HUES48 (cell line): ENCODE measurements around the gene IL12B.
"Not testable (repeated sequence)": the region's sequence is repeated elsewhere in the genome, so short reads cannot be mapped to it uniquely, and the experiment has no call there.

Experiments
- H3K27ac ChIP-seq: one replicate; pipeline ENCODE4 v1.7.0; 2013; ENCODE audit warnings: low read depth, low read length, inconsistent platforms
- H3K27me3 ChIP-seq: 2 replicates; pipeline ENCODE4 v1.6.1; 2013; ENCODE audit warnings: mild to moderate bottlenecking, low read length; ENCODE audit not compliant: control insufficient read depth, insufficient read depth
- H3K36me3 ChIP-seq: 2 replicates; pipeline ENCODE4 v1.6.1; 2013; ENCODE audit warnings: low read length; ENCODE audit not compliant: control insufficient read depth, insufficient read depth
- H3K4me1 ChIP-seq: 2 replicates; pipeline ENCODE4 v1.6.1; 2013; ENCODE audit warnings: mild to moderate bottlenecking, low read length; ENCODE audit not compliant: control insufficient read depth, insufficient read depth
- H3K4me3 ChIP-seq: 2 replicates; pipeline ENCODE4 v1.5.1; 2013; ENCODE audit warnings: mild to moderate bottlenecking, low read depth, low read length
- H3K9ac ChIP-seq: 2 replicates; pipeline ENCODE4 v1.6.1; 2013; ENCODE audit warnings: mild to moderate bottlenecking, low read depth, low read length, moderate library complexity
- H3K9me3 ChIP-seq: 2 replicates; pipeline ENCODE4 v1.6.1; 2013; ENCODE audit warnings: low read length; ENCODE audit not compliant: control insufficient read depth, insufficient read depth

The IL12B gene

GRCh38 chr5:159290741-159291140 lies 39.5 kb downstream of the IL12B start:
- Histone ChIP-seq H3K4me1 (no peaks in the 10 kb centered on the region), H3K36me3 (peaks cover 3% of the 10 kb centered on the region), H3K27me3 (no peaks in the 10 kb centered on the region), H3K9ac (no peak overlapping the region), H3K9me3 (no peaks in the 10 kb centered on the region), H3K27ac (no peak overlapping the region), H3K4me3 (no peak overlapping the region)

DNA sequence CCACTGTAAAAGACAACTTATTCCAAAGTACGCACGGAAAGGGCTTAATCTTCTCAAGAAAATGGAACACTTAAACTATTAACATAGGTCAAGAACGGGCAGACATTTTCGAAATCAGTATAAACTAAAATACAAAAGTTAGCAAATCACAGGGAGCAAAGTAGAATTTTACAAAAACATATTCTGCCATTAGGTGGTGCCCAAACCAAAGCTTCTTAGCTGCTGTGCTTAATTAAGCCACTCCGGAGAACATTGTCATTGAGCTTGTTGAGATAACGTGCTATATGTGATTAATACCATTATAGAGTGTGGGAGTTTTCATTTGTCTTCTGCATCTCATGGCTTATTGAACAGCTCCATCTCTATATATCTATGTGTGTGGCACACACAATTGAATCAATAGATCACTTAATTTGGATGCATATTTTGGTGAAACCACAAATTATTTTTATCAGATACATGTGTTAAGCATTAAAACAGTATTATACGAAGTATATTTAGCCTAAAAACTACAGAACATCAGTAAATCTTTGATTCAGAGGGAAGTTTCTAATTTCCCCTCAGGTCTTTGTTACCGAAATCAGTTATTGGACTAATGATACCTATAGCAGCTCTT lies 43.8 kb downstream of the IL12B start:
- no peaks in the 10 kb centered on the region for H3K27me3 ChIP-seq
- no peaks in the 10 kb centered on the region for H3K9me3 ChIP-seq
- H3K4me1 ChIP-seq: no peaks in the 10 kb centered on the region
- no peak overlapping the region for H3K27ac ChIP-seq
- H3K9ac ChIP-seq: no peak overlapping the region
- H3K36me3 ChIP-seq: peaks cover 30% of the 10 kb centered on the region
- H3K4me3 ChIP-seq: no peak overlapping the region

GRCh38 chr5:159274676-159275075 lies 55.6 kb downstream of the IL12B start:
- Histone ChIP-seq H3K9ac (no peak overlapping the region), H3K27ac (no peak overlapping the region), H3K9me3 (no peaks in the 10 kb centered on the region), H3K4me3 (no peak overlapping the region), H3K36me3 (peaks cover 88% of the 10 kb centered on the region), H3K27me3 (no peaks in the 10 kb centered on the region), H3K4me1 (no peaks in the 10 kb centered on the region)

DNA sequence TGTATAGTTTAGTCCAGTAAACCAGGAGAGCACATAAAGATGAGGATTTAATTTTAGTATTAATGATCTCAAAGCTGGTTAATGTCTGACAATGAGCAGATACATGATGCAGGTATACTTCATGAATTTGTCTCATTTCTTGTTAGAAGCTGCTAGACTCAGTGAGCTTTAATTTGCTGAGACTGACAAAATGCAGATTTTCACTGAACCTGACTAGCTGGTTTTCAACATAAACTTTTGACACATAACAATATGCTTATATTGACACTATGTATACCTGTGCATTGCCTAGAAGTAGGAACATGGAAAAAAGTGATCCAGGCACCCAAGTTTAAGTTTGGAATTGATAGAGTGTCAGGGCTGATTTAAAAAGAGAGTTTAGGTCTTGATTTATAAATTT lies 56.4 kb downstream of the IL12B start:
- Histone ChIP-seq H3K36me3 (peaks cover 88% of the 10 kb centered on the region), H3K4me1 (no peaks in the 10 kb centered on the region), H3K27me3 (no peaks in the 10 kb centered on the region), H3K4me3 (no peak overlapping the region), H3K9ac (no peak overlapping the region), H3K27ac (no peak overlapping the region), H3K9me3 (no peaks in the 10 kb centered on the region)

DNA sequence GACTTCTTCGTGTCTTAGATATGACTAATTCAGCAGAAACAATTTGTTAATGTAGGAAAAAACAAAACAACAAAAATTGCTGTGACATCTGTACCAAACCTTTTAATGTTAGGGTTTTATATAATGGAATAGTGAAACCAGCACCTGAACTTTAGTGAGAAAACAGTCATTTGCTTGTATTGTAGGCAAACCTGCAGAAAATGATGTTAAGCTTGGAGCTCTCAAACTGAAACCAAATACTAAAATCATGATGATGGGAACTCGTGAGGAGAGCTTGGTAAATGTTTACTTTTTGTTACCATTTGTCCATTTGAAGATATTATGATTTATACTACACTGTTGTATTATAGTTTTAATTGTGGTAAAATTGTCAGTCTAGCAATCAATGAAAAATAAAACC lies 60.6 kb downstream of the IL12B start:
- Histone ChIP-seq H3K9me3 (no peaks in the 10 kb centered on the region), H3K9ac (no peak overlapping the region), H3K36me3 (peaks cover 63% of the 10 kb centered on the region), H3K4me1 (no peaks in the 10 kb centered on the region), H3K27ac (no peak overlapping the region), H3K4me3 (no peak overlapping the region), H3K27me3 (no peaks in the 10 kb centered on the region)

GRCh38 chr5:159266764-159267163 lies 63.5 kb downstream of the IL12B start:
- not testable (repeated sequence) for H3K27ac ChIP-seq, H3K4me1 ChIP-seq, H3K4me3 ChIP-seq, H3K9me3 ChIP-seq, H3K27me3 ChIP-seq, H3K9ac ChIP-seq
- peaks cover 35% of the 10 kb centered on the region for H3K36me3 ChIP-seq
